GM21360 (cell line): Measurements from ENCODE around the gene DOCK2.
"Not testable (repeated sequence)": the region's sequence is repeated elsewhere in the genome, so short reads cannot be mapped to it uniquely, and the experiment has no call there.

Experiments used
- ATAC-seq: cut with Tn5 transposase; IDR thresholded peaks from one replicate; pipeline ENCODE4 v1.9.1; 2021; ENCODE audit warnings: mild to moderate bottlenecking, moderate library complexity; ENCODE audit not compliant: unreplicated experiment

The DOCK2 gene

GRCh38 chr5:169637085-169637548, at the start of gene DOCK2:
Gene DOCK2 (plus strand): TSS chr5:169637275. CDS start chr5:169637327, 52 bp downstream.
- peak; percentile 87 for ATAC-seq

- no peak for ATAC-seq
Observed at GRCh38 chr5:169590602-169591001, 46.5 kb upstream of the DOCK2 start.

- ATAC-seq = no peak
Observed at GRCh38 chr5:169591636-169592035, 45.4 kb upstream of the DOCK2 start.

- no peak for ATAC-seq
Observed at GRCh38 chr5:169592937-169593650, 44.0 kb upstream of the DOCK2 start.

- ATAC-seq = no peak
Observed at GRCh38 chr5:169595172-169595820, 41.8 kb upstream of the DOCK2 start.

GRCh38 chr5:169599451-169599850, 37.6 kb upstream of the DOCK2 start:
- no peak for ATAC-seq

- ATAC-seq = no peak
Observed at GRCh38 chr5:169602535-169602934, 34.5 kb upstream of the DOCK2 start.

- no peak for ATAC-seq
Observed at GRCh38 chr5:169606279-169606678, 30.8 kb upstream of the DOCK2 start.

GRCh38 chr5:169607882-169608281, 29.2 kb upstream of the DOCK2 start:
- no peak for ATAC-seq

- ATAC-seq = no peak
Observed at GRCh38 chr5:169609716-169610115, 27.4 kb upstream of the DOCK2 start.

- ATAC-seq = no peak
Observed at GRCh38 chr5:169610606-169611005, 26.5 kb upstream of the DOCK2 start.

GRCh38 chr5:169615561-169615960, 21.5 kb upstream of the DOCK2 start:
- no peak for ATAC-seq

- not testable (repeated sequence) for ATAC-seq
Observed at GRCh38 chr5:169624307-169624706, 12.8 kb upstream of the DOCK2 start.

GRCh38 chr5:169626779-169627178, 10.3 kb upstream of the DOCK2 start:
- no peak for ATAC-seq

- ATAC-seq = no peak
Observed at GRCh38 chr5:169627551-169627950, 9.5 kb upstream of the DOCK2 start.

- no peak for ATAC-seq
Observed at GRCh38 chr5:169628892-169629291, 8.2 kb upstream of the DOCK2 start.

- no peak for ATAC-seq
Observed at GRCh38 chr5:169629847-169630548, 7.1 kb upstream of the DOCK2 start.

GRCh38 chr5:169631360-169631759, 5.7 kb upstream of the DOCK2 start:
- no peak for ATAC-seq

- no peak for ATAC-seq
Observed at GRCh38 chr5:169632946-169633345, 4.1 kb upstream of the DOCK2 start.

GRCh38 chr5:169634606-169635005, 2.5 kb upstream of the DOCK2 start:
- no peak for ATAC-seq

GRCh38 chr5:169635936-169636335, 1.1 kb upstream of the DOCK2 start:
- no peak for ATAC-seq
